CD14-positive monocyte (primary cell): Measurements from ENCODE around the gene LHFPL3. TPM values are rescaled to one million over a fixed set of nuclear protein-coding genes. Genes with fewer than 3 reads are reported as not detected.

ENCODE experiments used
- DNase-seq, 3 donors: peaks; one replicate each; pipeline ENCODE4 v3.0.0-alpha.2; 2011 to 2022
- H2AFZ ChIP-seq: 2 replicates; pipeline ENCODE4 v1.6.0; 2012; ENCODE audit warnings: mild to moderate bottlenecking, low read depth, low read length, inconsistent platforms; ENCODE audit not compliant: insufficient read depth, poor library complexity, severe bottlenecking
- H3K27ac ChIP-seq, 2 donors: 1 replicate in 1 of 2; 2 replicates in 1 of 2; pipeline ENCODE4 v1.5.1; 2012 to 2013; ENCODE audit warnings: low read length in 2 of 2, control low read depth in 1 of 2, inconsistent platforms in 1 of 2, low read depth in 1 of 2, mild to moderate bottlenecking in 1 of 2
- H3K27me3 ChIP-seq, 2 donors: one replicate each; pipeline versions ENCODE4 v1.6.0 to v1.6.1; 2011 to 2013; ENCODE audit warnings: low read length in 2 of 2; ENCODE audit not compliant: control insufficient read depth in 2 of 2, insufficient read depth in 2 of 2
- H3K36me3 ChIP-seq, 2 donors: replicated peaks in 1 of 2; 1 replicate in 1 of 2; 2 replicates in 1 of 2; pipeline versions ENCODE4 v1.5.1 to v1.6.1; 2012 to 2013; ENCODE audit warnings: low read length in 2 of 2, control low read depth in 1 of 2, inconsistent platforms in 1 of 2, mild to moderate bottlenecking in 1 of 2; ENCODE audit not compliant: insufficient read depth in 2 of 2, control insufficient read depth in 1 of 2
- H3K4me1 ChIP-seq, 2 donors: 1 replicate in 1 of 2; 2 replicates in 1 of 2; pipeline versions ENCODE4 v1.5.1 to v1.6.1; 2012 to 2013; ENCODE audit warnings: low read length in 2 of 2, control low read depth in 1 of 2, inconsistent platforms in 1 of 2, mild to moderate bottlenecking in 1 of 2, moderate library complexity in 1 of 2; ENCODE audit not compliant: insufficient read depth in 2 of 2, control insufficient read depth in 1 of 2
- H3K4me2 ChIP-seq: replicated peaks from 2 replicates; pipeline ENCODE3; 2012; ENCODE audit warnings: low read length, moderate library complexity, mild to moderate bottlenecking; ENCODE audit not compliant: poor library complexity, severe bottlenecking; ENCODE audit errors: extremely low read depth
- H3K4me3 ChIP-seq, 3 experiments: fragments of 200-600 bp in 1 of 3; sonication (generic) in 1 of 3; replicated peaks in 1 of 3; 1 replicate in 2 of 3; 2 replicates in 1 of 3; pipeline ENCODE4 v1.5.1; 2011 to 2013; ENCODE audit warnings: low read length in 3 of 3, mild to moderate bottlenecking in 3 of 3, control low read depth in 2 of 3, low read depth in 2 of 3, inconsistent platforms in 1 of 3, moderate library complexity in 1 of 3
- H3K79me2 ChIP-seq: 2 replicates; pipeline ENCODE4 v1.6.0; 2012; ENCODE audit warnings: mild to moderate bottlenecking, control low read depth, inconsistent platforms, low read length, moderate library complexity; ENCODE audit not compliant: insufficient read depth
- H3K9ac ChIP-seq: 2 replicates; pipeline ENCODE4 v1.6.0; 2017; ENCODE audit warnings: low read length, mild to moderate bottlenecking; ENCODE audit not compliant: insufficient read depth, poor library complexity, severe bottlenecking
- H3K9me3 ChIP-seq, 2 donors: replicated peaks in 1 of 2; 1 replicate in 1 of 2; 2 replicates in 1 of 2; pipeline versions ENCODE4 v1.5.1 to v1.6.1; 2012 to 2013; ENCODE audit warnings: low read length in 2 of 2, control low read depth in 1 of 2; ENCODE audit not compliant: control insufficient read depth in 1 of 2, insufficient read depth in 1 of 2
- H4K20me1 ChIP-seq: 2 replicates; pipeline ENCODE4 v1.6.0; 2012; ENCODE audit warnings: mild to moderate bottlenecking, low read length, control low read depth, moderate library complexity; ENCODE audit not compliant: insufficient read depth
- H3K27ac Mint-ChIP-seq, 7 donors: one replicate each; pipeline ENCODE4 v1.8.0; 2020; ENCODE audit warnings: mild to moderate bottlenecking in 7 of 7, mixed read lengths in 7 of 7, moderate library complexity in 6 of 7, inconsistent platforms in 2 of 7
- H3K27me3 Mint-ChIP-seq, 3 donors: one replicate each; pipeline ENCODE4 v1.8.0; 2021 to 2022; ENCODE audit warnings: low read depth in 3 of 3, mild to moderate bottlenecking in 3 of 3, mixed read lengths in 3 of 3, moderate library complexity in 3 of 3, inconsistent platforms in 1 of 3
- H3K36me3 Mint-ChIP-seq, 2 donors: one replicate each; pipeline ENCODE4 v1.8.0; 2020; ENCODE audit warnings: mixed read lengths in 2 of 2, inconsistent platforms in 1 of 2, mild to moderate bottlenecking in 1 of 2
- H3K4me1 Mint-ChIP-seq: one replicate; pipeline ENCODE4 v1.8.0; 2020; ENCODE audit warnings: mild to moderate bottlenecking, mixed read lengths
- H3K4me3 Mint-ChIP-seq, 2 donors: one replicate each; pipeline ENCODE4 v1.8.0; 2020; ENCODE audit warnings: mild to moderate bottlenecking in 2 of 2, mixed read lengths in 2 of 2, moderate library complexity in 1 of 2
- H3K9me3 Mint-ChIP-seq, 7 donors: one replicate each; pipeline ENCODE4 v1.8.0; 2020 to 2022; ENCODE audit warnings: mixed read lengths in 7 of 7, mild to moderate bottlenecking in 6 of 7, moderate library complexity in 6 of 7, inconsistent platforms in 2 of 7
- CTCF ChIP-seq: fragments of 200-600 bp; IDR thresholded peaks from one replicate; pipeline ENCODE4 v1.8.0; 2022; ENCODE audit warnings: antibody characterized with exemption, mild to moderate bottlenecking
- WGBS: methylation state at CpG from one replicate; pipeline ENCODE4 v1.1.5; 2013; ENCODE audit warnings: missing lambda C conversion rate; ENCODE audit not compliant: insufficient coverage; 5-methylcytosine and 5-hydroxymethylcytosine counted together
- intact Hi-C, 2 donors: fragments of 100-400 bp; cut with micrococcal nuclease; formaldehyde crosslinking; loops; one replicate each; pipeline versions ENCODE4 v1.15.0 to v1.15.1; 2023
- polyA plus RNA-seq, 3 donors: library from polyadenylated mRNA; depleted of rRNA in 1 of 3; unstranded in 2 of 3; stranded (reverse) in 1 of 3; fragments of 300-500 nt in 2 of 3; fragments of >200 nt in 1 of 3; fragmentation: Illumina TruSeq in 2 of 3; gene quantifications; 1 replicate in 2 of 3; 2 replicates in 1 of 3; pipeline ENCODE4 v1.2.3, GENCODE V29; 2012 to 2021

Gene LHFPL3
- polyA plus RNA-seq, 3 donors: not detected

- H3K9ac ChIP-seq: no peak overlapping the region
- H3K27ac ChIP-seq: no peak overlapping the region
- no peak overlapping the region for H3K4me2 ChIP-seq
- no peak overlapping the region for H3K4me3 ChIP-seq
- 80% methylated on average over 2 of the region's 3 CpGs for WGBS
- H3K9me3 ChIP-seq: no peaks in the 10 kb centered on the region
- no peaks in the 10 kb centered on the region for H3K36me3 ChIP-seq
- H4K20me1 ChIP-seq: no peaks in the 10 kb centered on the region
- intact Hi-C loops: no loop called here
- H3K4me1 ChIP-seq: no peaks in the 10 kb centered on the region
- Mint-ChIP-seq H3K36me3 (no peaks in the 10 kb centered on the region), H3K4me1 (no peaks in the 10 kb centered on the region), H3K27me3 (peaks cover 0 to 12% (median 2%) of the 10 kb centered on the region in 3 donors), H3K27ac (no peak overlapping the region), H3K9me3 (peaks cover 0 to 3% (median 0%) of the 10 kb centered on the region in 7 donors), H3K4me3 (no peak overlapping the region)
- H3K27me3 ChIP-seq: peaks cover 0 to 2% of the 10 kb centered on the region in 2 donors
- H3K79me2 ChIP-seq: no peaks in the 10 kb centered on the region
- no peak for TF ChIP-seq CTCF
- no peak for DNase-seq
- H2AFZ ChIP-seq: no peak overlapping the region
Observed at GRCh38 chr7:104794589-104794988, 466.2 kb downstream of the LHFPL3 start.

DNA sequence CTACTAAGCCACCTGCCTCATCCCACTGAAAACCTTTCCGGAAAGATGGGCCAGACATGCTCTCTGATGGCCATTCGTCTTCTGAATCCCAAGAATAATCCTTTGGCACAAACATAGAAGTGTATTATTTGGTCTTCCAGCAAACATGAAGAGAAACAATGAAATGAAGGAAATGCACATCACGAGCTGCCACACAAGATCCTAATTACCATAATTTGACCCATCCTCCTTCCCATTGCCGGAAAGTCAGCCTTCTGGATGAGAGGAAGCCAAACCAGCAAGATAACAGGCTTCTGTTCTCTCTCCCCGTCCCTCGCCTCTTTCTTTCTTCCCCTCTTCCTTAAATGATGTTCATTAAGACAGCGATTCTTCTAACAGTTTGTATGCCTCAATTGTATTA, 466.7 kb downstream of the LHFPL3 start:
- H3K27ac Mint-ChIP-seq: no peak overlapping the region
- Histone ChIP-seq H3K27ac (no peak overlapping the region), H3K4me3 (no peak overlapping the region), H3K4me1 (no peaks in the 10 kb centered on the region), H4K20me1 (no peaks in the 10 kb centered on the region), H3K36me3 (no peaks in the 10 kb centered on the region), H3K79me2 (no peaks in the 10 kb centered on the region), H3K9ac (no peak overlapping the region), H3K27me3 (peaks cover 0 to 2% of the 10 kb centered on the region in 2 donors), H2AFZ (no peak overlapping the region), H3K9me3 (no peaks in the 10 kb centered on the region), H3K4me2 (no peak overlapping the region)
- no peaks in the 10 kb centered on the region for H3K36me3 Mint-ChIP-seq
- H3K9me3 Mint-ChIP-seq: peaks cover 0 to 3% (median 0%) of the 10 kb centered on the region in 7 donors
- intact Hi-C loops: no loop called here
- no peak overlapping the region for H3K4me3 Mint-ChIP-seq
- peaks cover 0 to 13% (median 2%) of the 10 kb centered on the region in 3 donors for H3K27me3 Mint-ChIP-seq
- no peaks in the 10 kb centered on the region for H3K4me1 Mint-ChIP-seq
- no peak for TF ChIP-seq CTCF
- no peak for DNase-seq
- WGBS: 50% methylated on average over 2 of the region's 7 CpGs
